ENCODE data around the gene HPS1. TPM values are rescaled to one million over a fixed set of nuclear protein-coding genes. Genes with fewer than 3 reads are reported as not detected.
A peak's percentile ranks its signal among the peaks of the same experiment; 100 is the strongest.

The HPS1 gene
- total RNA-seq, 1 donor = 52.1 TPM

DNA sequence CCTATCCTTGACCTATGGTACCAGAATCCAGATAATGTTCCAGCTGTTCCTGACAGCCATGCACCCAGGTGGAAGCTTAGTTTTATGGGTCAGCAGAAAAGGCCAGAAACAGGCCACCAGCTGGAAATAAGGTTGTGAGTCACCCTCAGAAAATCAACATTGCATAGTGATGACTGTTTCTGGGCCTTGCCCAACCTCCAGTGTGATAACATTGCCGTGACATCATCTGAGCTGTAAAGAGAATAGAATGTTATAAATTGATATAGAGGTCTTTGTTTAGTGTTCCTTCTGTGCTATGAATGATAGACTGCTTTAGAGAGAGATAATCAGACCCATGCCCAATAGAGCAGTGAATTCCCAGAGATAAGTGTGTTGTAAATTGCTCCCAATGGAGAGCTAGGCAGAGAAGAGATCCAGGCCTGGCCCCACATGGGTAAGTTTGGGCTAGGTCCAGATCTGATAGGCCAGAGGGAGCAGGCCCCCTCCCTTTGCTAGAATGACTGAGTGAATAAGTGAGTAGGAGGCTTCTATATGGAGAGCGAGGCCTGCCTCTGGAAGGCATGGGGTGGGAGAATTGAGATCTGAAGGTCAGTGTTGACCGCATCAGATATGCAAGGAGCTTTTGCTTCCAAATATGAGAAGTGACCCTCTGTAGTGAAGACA, 14.2 kb upstream of the HPS1 start:
- no peaks in the 10 kb centered on the region for H4K20me1 ChIP-seq (ENCODE audit: insufficient read depth, low read length)
- H3K36me3 ChIP-seq (ENCODE audit: insufficient read depth, low read length) = no peaks in the 10 kb centered on the region
- H3K27ac ChIP-seq (ENCODE audit: low read depth, low read length) = peak overlapping the region; percentile 46
- peaks cover 4% of the 10 kb centered on the region for H3K27me3 ChIP-seq (ENCODE audit: insufficient read depth, low read length)
- peaks cover 15% of the 10 kb centered on the region for H3K4me1 ChIP-seq (ENCODE audit: insufficient read depth, low read length)
- no peaks in the 10 kb centered on the region for H3K9me3 ChIP-seq (ENCODE audit: low read depth, low read length)
- no peak overlapping the region for H3K4me3 ChIP-seq (ENCODE audit: insufficient read depth, low read length)
- H3K4me2 ChIP-seq (ENCODE audit: insufficient read depth, low read length) = peak overlapping the region; percentile 51
- peak overlapping the region; percentile 25 for H2AFZ ChIP-seq (ENCODE audit: low read length)
- no peak for TF ChIP-seq CTCF (IDR thresholded peaks at IDR 0.05; ENCODE audit: extremely low read depth, low read depth, low read length)
- no peaks in the 10 kb centered on the region for H3K79me2 ChIP-seq (ENCODE audit: insufficient read depth, low read length)
- DNase-seq (ENCODE audit: insufficient read length, low spot score, missing footprints) = peak; percentile 92

DNA sequence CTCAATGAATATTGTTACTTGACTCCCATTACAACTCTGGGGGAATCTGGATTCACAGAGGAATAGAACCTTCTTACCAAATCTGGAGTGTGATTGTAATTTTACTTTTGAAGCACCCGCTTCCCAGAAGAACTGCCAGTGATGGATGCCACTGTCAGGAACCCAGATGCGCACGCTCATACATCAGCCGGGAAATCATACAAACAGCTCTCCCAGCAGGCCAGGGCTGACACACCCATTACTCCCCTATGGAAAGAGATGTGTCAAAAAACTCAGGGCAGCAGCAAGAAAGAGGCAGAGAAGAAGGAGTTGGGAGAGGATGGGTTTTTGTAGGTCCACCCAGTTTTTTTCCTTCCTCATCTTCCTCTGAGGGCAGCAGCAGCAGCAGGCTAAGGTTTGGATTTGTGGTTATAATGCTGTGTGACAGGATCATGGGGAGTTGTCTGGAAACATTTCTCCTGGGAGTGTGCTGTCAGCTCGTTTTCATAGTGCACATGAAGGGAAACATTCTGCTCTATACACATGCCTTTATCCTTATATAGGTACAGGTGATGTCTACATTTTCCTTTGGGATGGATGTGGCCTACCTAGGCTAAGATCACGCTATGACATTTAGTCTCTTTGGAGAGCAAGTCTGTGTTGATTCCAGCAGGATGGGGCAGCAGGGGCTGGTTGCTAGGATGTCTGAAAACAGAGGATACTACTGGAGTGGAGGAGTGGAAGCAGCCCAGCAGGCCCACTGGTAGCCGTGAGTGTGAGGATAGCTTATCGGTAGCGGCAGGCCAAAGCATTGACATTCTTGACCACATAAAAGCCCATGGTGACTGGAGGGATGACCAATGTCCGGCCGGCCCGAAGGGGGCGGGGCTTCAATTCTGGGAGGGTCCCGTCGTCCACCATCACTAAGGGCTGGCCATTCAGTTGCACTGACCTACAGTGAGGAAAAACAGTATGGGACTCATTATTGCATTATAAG, 12.4 kb upstream of the HPS1 start:
- Histone ChIP-seq H3K4me2 (ENCODE audit: insufficient read depth, low read length) (no peak overlapping the region), H3K27me3 (ENCODE audit: insufficient read depth, low read length) (peaks cover 4% of the 10 kb centered on the region), H3K4me1 (ENCODE audit: insufficient read depth, low read length) (peaks cover 15% of the 10 kb centered on the region), H3K9me3 (ENCODE audit: low read depth, low read length) (no peaks in the 10 kb centered on the region), H4K20me1 (ENCODE audit: insufficient read depth, low read length) (no peaks in the 10 kb centered on the region), H3K4me3 (ENCODE audit: insufficient read depth, low read length) (no peak overlapping the region), H2AFZ (ENCODE audit: low read length) (no peak overlapping the region), H3K36me3 (ENCODE audit: insufficient read depth, low read length) (no peaks in the 10 kb centered on the region), H3K27ac (ENCODE audit: low read depth, low read length) (no peak overlapping the region), H3K79me2 (ENCODE audit: insufficient read depth, low read length) (no peaks in the 10 kb centered on the region)
- TF ChIP-seq CTCF (IDR thresholded peaks at IDR 0.05; ENCODE audit: extremely low read depth, low read depth, low read length) = no peak
- no peak for DNase-seq (ENCODE audit: insufficient read length, low spot score, missing footprints)

DNA sequence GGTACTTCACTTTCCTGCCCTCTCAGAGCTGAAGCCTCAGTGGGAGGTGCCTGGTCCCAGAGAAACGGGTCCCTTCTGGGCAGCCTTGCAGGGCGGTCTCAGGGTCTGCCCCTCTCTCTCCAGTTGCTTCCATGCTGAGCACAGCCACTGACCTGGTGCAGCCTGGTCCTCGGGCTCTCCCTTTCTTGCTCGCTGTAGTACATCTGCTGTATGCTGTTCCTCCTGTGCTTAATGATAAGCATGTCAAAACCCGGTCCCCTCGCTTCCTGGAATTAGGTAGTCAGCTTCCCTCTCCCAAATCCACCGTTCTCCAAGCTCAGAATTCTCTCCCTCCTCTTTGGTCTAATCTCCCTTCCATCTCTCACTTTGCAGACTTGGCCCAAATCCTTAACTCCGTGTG, 11.0 kb upstream of the HPS1 start:
- H4K20me1 ChIP-seq (ENCODE audit: insufficient read depth, low read length) = no peaks in the 10 kb centered on the region
- no peaks in the 10 kb centered on the region for H3K9me3 ChIP-seq (ENCODE audit: low read depth, low read length)
- no peak for TF ChIP-seq CTCF (IDR thresholded peaks at IDR 0.05; ENCODE audit: extremely low read depth, low read depth, low read length)
- no peak for DNase-seq (ENCODE audit: insufficient read length, low spot score, missing footprints)
- no peak overlapping the region for H3K4me2 ChIP-seq (ENCODE audit: insufficient read depth, low read length)
- no peaks in the 10 kb centered on the region for H3K36me3 ChIP-seq (ENCODE audit: insufficient read depth, low read length)
- H3K79me2 ChIP-seq (ENCODE audit: insufficient read depth, low read length) = no peaks in the 10 kb centered on the region
- H3K4me1 ChIP-seq (ENCODE audit: insufficient read depth, low read length) = peaks cover 15% of the 10 kb centered on the region
- no peak overlapping the region for H2AFZ ChIP-seq (ENCODE audit: low read length)
- H3K27ac ChIP-seq (ENCODE audit: low read depth, low read length) = no peak overlapping the region
- no peak overlapping the region for H3K4me3 ChIP-seq (ENCODE audit: insufficient read depth, low read length)
- H3K27me3 ChIP-seq (ENCODE audit: insufficient read depth, low read length) = peaks cover 4% of the 10 kb centered on the region
